NK-92 (cell line): ENCODE data around the gene OSBPL6.
"Not testable (repeated sequence)": the region's sequence is repeated elsewhere in the genome, so short reads cannot be mapped to it uniquely, and the experiment has no call there.

Source experiments
- DNase-seq: peaks from one replicate; lab custom pipeline; 2025; ENCODE audit not compliant: unreplicated experiment; lab: John Stamatoyannopoulos, UW

Gene OSBPL6

GRCh38 chr2:178193823-178194599 is at the start of gene OSBPL6:
Gene OSBPL6 (plus strand): TSS chr2:178194512. CDS start chr2:178306185, 111,673 bp downstream.
- no peak for DNase-seq

GRCh38 chr2:178152033-178152432 is 42.3 kb upstream of the OSBPL6 start:
- DNase-seq = no peak

GRCh38 chr2:178152542-178152941 is 41.8 kb upstream of the OSBPL6 start:
- no peak for DNase-seq

GRCh38 chr2:178152977-178153376 is 41.3 kb upstream of the OSBPL6 start:
- no peak for DNase-seq

DNA sequence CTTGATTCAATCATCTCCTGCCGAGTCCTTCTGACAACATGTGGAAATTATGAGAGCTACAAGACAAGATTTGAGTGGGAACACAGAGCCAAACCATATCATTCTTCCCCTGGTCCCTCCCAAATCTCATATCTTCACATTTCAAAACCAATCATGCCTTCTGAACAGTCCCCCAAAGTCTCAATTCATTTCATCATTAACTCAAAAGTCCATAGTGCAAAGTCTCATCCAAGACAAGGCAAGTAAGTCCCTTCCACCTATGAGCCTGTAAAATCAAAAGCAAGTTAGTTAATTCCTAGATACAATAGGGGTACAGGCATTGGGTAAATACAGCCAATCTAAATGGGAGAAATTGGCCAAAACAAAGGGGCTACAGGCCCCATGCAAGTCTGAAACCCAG is 40.4 kb upstream of the OSBPL6 start:
- DNase-seq = not testable (repeated sequence)

DNA sequence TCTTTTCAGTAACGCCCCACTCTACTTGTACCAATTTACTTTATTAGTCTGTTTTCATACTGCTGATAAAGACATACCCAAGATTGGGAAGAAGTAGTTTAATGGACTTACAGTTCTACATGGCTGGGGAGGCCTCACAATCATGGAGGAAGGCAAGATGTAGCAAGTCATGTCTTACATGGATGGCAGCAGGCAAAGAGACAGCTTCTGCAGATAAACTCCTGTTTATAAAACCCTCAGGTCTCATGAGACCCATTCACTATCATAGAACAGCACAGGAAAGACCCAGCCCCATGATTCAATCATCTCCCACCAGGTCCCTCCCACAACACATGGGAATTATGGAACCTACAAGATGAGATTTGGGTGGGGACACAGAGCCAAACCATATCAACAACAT is 38.8 kb upstream of the OSBPL6 start:
- no peak for DNase-seq

- DNase-seq = no peak
Observed at GRCh38 chr2:178157574-178157973, 36.7 kb upstream of the OSBPL6 start.

DNA sequence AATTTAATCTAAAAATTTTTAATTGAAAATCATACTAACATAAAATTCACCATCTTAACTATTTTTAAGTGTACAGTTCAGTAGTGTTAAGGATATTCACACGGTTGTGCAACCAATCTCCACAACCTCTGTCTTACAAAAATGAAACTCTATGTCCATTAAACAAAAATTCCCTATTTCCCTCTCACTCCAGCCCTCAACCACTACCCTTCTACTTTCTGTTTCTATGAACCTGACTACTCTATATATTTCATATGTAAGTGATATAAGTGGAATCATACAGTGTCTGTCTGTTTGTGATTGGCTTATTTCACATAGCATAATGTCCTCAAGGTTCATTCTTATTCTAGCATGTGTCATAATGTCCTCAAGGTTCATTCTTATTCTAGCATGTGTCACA is 34.3 kb upstream of the OSBPL6 start:
- no peak for DNase-seq

DNA sequence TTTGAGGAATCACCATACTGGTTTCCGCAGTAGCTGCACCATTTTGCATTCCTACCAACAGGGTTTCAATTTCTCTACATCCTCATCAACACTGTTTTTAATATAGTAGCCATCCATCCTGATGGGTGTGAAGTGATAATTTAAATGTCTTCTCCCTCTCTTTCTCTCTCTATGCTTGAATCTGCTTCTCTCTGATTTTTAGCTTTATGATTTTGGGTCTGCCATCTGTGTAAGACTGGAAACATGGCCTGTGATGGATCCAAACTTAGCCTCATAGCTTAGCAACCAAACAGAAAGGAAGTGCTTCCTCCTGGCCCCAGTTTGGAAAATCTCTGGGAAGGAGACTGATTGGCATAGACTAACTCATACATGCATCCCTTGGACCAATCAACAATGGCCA is 33.7 kb upstream of the OSBPL6 start:
- no peak for DNase-seq

DNA sequence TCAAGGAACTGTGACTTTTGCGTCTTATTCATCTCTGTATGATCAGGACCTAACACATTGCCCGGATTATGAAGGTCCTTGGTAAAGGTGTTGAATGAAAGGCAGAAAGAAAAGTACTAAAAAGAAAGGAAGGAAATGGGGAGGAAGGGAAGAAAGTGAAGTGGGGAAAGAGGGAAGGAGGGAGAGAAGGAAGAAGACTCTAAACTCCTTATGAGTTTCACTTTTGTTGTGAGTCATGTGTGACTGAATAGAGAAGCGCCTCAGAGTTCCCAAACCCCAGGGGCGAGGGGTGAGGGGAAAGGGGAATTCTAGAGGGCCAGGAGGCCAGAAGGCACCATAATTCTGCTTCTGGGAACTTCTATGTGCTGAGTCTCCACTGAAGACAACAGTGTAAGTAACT is 30.9 kb upstream of the OSBPL6 start:
- DNase-seq = no peak

- DNase-seq = no peak
Observed at GRCh38 chr2:178163911-178164310, 30.4 kb upstream of the OSBPL6 start.

GRCh38 chr2:178173657-178174056 is 20.7 kb upstream of the OSBPL6 start:
- no peak for DNase-seq

DNA sequence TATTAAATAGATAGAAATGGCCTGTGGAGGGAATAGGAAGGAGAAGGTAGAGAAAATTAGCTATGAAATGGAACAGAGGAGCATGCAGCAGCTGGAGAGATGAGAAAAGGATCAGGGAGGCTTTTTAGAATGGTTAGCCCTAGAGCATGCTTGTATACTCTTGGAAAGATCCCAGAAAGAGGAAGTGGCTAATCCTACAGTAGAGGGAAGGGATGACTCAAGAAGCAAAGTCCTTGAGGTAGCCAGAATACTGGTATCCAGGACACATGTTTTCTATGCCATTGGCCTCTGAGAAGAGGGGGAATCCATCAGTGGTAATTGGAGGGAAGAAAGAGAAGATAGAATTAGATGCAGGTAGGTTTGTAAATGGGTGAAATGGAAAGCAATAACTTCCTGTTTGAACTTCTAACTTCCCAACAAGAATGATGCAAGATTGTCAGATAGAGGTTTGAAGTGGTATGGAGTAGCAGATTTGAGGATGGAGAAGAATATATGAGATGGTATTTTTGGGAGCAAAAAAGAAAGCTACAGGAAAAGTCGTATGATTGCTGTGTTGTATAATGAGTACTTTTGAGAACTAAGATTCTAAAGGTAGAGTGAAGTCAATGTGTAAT is 17.1 kb upstream of the OSBPL6 start:
- no peak for DNase-seq

- DNase-seq = not testable (repeated sequence)
Observed at GRCh38 chr2:178180648-178181047, 13.7 kb upstream of the OSBPL6 start.

DNA sequence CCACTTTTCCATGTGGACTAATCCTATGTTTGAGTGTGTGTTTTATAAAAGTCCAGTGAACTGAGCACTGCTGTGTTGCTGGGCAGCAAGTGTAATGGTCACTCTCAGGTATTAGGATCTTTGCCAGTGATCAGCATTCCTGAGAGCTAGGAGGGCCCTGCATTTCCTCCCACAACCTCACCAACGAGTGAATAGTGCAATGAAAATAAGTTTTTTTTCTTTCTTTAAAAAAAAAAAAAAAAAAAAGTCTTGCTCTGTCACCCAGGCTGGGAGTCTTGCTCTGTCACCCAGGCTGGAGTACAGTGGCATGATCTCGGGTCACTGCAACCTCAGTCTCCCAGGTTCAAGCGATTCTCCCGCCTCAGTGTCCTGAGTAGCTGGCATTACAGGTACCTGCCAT is 6.5 kb upstream of the OSBPL6 start:
- DNase-seq = no peak

- DNase-seq = no peak
Observed at GRCh38 chr2:178188466-178188865, 5.8 kb upstream of the OSBPL6 start.

DNA sequence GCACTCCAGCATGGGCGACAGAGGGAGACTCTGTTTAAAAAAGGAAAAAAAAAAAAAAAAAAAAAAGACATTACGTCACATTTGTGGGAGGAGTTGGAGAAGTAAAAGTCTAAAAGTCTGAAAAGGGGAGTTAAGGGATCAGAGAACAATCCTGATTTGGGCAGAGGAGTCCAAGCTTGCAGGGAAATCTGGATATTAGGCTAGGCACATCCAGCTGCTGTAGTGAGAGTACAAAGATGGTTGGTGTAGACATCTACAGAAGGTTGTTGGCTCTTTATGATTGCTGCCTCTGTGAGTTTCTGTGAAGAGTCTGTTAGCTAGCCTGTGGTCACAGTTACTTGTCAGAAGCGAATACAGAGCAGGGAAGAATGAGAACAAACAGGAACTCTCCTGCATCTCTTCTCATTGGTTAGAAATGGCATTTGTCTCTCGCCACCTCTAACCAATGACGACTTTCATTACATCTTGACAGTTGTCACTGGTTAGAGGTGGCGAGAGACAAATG is 3.3 kb upstream of the OSBPL6 start:
- DNase-seq = no peak

- DNase-seq = no peak
Observed at GRCh38 chr2:178191511-178191910, 2.8 kb upstream of the OSBPL6 start.

GRCh38 chr2:178193496-178193822 is 853 bp upstream of the OSBPL6 start:
- DNase-seq = no peak

DNA sequence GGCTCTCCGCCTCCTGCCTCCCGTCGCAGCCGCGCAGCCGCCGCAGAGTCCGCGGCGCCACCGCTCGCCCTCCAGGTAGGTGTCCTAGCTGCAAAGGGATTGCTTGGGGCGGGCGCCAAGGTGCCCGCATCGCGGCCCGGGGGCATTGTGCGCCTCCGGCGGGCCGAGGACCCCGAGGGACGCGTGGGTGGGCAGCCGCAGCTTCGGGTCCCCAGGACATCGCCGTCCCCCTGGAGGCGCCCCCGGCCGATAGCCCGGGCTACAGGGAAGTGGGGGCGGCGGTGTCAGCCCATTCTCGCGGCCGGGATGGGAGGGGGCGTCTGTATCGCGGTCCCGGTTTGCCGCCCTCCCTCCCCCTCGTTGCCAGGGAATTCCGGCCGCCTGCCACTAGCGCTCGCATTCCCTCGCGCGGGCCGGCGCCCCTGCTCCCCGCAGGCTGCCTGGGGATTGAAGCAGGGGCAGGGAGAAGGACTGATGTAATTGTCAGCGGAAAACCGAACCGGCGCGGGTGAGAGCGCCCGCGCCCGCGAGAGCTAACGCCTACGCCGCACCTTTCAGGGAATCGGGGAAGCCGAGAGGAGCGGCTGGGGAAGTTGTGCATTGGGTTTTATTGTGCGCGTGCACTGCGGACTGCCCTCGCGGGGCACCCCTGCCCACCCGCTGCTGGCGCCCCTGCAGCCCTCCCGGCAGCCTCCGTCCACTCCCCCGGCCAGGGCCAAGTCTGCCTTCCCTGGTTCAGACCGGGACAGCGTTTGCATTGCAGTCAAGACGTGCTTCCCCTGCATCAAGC is 483 bp downstream of the OSBPL6 start:
- no peak for DNase-seq

- DNase-seq = no peak
Observed at GRCh38 chr2:178195390-178196166, 1.3 kb downstream of the OSBPL6 start.
